AG10803 (cell line): ENCODE measurements around the gene EBF3.

ENCODE experiments used
- DNase-seq: peaks from one replicate; pipeline ENCODE4 v3.0.0; 2010; ENCODE audit warnings: low read depth
- H3K4me3 ChIP-seq: 2 replicates; pipeline ENCODE4 v1.5.1; 2011; ENCODE audit warnings: mild to moderate bottlenecking, low read length, control low read depth
- CTCF ChIP-seq: conservative IDR thresholded peaks from 2 replicates; pipeline ENCODE4 v1.5.1; 2011; ENCODE audit warnings: mild to moderate bottlenecking, low read length, control low read depth, inconsistent platforms

The EBF3 gene

DNA sequence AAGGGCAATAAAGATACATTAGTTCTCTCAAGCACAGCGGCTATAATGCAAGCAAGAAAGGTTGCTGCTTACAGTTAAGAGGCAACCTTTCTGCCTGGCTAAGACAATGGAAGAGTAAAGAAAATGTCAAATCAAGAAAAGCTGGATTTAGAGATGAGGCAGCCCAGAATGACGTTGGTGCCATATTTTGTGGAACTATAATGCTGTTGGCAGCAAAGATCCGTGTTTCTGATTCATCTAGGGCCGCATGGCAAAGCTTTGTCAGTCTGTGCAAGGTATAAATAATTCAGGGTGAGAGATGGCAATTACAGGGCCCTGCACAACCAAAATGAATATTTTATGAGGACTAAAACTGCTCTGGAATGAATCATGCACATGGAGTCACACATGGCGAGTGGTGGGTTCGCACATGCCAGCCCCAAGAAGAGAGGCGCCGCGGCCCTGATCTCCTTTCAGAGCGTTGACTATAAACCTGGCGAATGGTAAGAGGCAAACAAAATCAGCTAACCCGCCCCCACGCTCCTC is 76.6 kb downstream of the EBF3 start:
- no peak for TF ChIP-seq CTCF
- DNase-seq = no peak
- no peak overlapping the region for H3K4me3 ChIP-seq

GRCh38 chr10:129886263-129886662 is 77.8 kb downstream of the EBF3 start:
- DNase-seq = no peak
- TF ChIP-seq CTCF = no peak
- no peak overlapping the region for H3K4me3 ChIP-seq

DNA sequence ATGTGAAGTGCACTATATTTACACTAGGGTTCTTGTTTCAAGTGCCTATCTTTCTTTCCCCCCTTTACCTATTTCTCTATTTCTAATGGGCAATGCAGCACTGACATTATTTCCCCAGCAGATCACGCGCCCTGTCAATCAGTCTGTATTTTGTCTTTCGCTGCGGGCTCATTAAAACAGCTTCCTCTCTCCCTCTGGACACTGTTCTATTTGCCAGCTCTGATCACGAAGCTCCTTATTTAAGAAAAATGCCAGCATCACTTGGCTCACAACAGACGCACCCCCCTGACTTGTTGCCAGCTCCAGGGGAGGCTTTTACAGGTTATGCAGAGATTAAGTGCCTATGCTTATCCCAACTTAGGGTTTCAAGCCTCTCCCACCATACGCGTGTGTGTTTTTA is 78.5 kb downstream of the EBF3 start:
- DNase-seq = no peak
- H3K4me3 ChIP-seq = no peak overlapping the region
- no peak for TF ChIP-seq CTCF

DNA sequence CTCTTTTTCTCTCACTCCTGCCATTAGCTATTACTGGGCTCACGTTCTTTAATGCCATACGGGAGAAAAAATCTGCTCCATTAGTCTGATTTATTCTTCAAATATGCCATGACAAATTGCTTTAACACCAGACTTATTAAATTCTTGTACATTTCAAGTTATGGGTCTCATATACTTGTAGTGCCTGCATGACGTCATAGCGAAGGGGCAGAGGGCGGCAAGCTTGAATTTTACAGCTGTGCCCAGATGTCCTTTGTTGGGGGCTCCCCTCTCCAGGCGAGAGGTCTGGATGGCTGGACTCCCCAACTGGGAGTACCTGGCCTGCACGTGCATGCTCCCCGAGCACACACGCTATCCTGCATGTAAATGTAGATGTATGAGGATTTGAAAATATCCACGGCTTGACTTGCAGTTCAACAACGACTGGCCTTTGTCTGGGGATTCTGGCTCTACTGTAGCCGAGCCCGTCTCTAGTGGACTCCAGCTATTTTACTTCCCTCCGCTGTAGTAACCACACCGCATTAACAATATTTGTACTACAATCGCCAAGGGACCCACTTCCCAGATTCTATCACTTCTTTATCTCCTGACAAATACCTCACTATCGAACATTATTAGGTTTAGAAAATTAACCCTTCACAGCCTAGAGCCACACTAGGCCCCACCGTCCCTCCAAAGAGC is 79.5 kb downstream of the EBF3 start:
- DNase-seq = no peak
- no peak overlapping the region for H3K4me3 ChIP-seq
- no peak for TF ChIP-seq CTCF

DNA sequence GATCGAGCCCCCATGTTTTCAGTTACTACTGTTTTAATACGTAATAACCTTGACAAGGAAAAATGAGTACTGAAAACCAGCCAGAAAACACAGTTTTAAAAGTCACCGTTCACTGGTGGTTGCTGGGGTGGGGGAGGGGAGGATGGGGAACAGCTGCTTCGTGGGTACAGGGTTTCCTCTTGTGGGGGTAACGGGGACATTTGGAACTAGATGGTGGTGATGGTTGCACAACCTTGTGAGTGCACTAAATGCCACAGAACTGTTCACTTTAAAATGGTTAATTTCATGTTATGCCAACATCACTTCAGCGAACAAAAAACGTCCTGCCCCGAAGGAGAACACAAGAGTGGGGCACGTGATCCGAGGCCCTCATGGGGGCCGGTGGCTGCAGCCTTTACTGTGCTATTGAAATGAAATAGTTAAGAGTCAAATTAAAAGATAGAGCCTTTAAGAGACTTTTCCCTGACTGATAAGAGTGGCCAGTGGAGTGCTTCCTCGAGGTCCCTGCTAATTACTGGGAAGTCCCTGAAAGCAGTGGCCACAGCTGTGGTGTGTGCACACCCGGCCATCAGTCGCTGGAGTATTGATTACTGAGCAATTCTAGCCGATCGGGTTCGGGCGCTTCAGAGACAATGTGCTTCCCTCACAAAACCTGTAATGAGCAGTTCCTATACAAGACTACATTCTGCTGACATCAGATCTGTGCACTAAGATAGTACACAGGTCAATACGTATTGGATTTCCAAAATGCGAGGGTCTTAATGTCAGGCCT is 80.3 kb downstream of the EBF3 start:
- no peak for DNase-seq
- no peak overlapping the region for H3K4me3 ChIP-seq
- no peak for TF ChIP-seq CTCF

DNA sequence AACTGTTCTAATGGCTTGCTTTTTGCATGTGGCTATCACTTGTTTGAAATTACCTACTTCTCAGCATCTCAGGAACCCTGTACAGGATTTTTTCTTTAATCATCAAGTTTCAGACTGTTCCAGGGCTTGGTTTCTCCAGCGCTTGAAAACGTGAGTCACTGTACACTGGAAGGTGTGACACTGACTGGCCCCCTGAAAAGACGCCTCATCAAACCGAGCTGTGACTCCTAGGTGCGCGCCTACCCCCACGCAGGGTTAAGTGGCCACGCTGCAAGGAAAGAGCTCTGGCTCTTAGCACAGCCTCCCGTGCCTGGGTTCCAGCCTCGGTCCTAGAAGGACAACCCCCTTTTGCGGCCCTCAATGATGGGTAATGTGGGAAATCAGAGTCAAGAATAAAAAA is 81.0 kb downstream of the EBF3 start:
- H3K4me3 ChIP-seq = no peak overlapping the region
- no peak for DNase-seq
- TF ChIP-seq CTCF = no peak
